Measurements from ENCODE around the gene KIF26B.

Gene KIF26B

GRCh38 chr1:245748240-245748639 is 593.5 kb downstream of the KIF26B start:
- H3K4me3 ChIP-seq (ENCODE audit: low read depth, low read length): no peak overlapping the region
- DNase-seq (ENCODE audit: low read depth): no peak
- TF ChIP-seq CTCF (IDR thresholded peaks at IDR 0.05; ENCODE audit: low read depth, low read length) (no peak), MAX (IDR thresholded peaks at IDR 0.05; ENCODE audit: low read depth, low read length) (no peak)

- no peak for DNase-seq (ENCODE audit: low read depth)
- H3K4me3 ChIP-seq (ENCODE audit: low read depth, low read length): no peak overlapping the region
- TF ChIP-seq MYC (IDR thresholded peaks at IDR 0.05; ENCODE audit: low read depth, low read length): no peak
- no peak for TF ChIP-seq MAX (IDR thresholded peaks at IDR 0.05; ENCODE audit: low read depth, low read length)
- no peak for TF ChIP-seq CTCF (IDR thresholded peaks at IDR 0.05; ENCODE audit: low read depth, low read length)
- TF ChIP-seq POLR2A (IDR thresholded peaks at IDR 0.05; ENCODE audit: extremely low read depth, insufficient read length): no peak
Observed at GRCh38 chr1:245748646-245749045, 593.9 kb downstream of the KIF26B start.

DNA sequence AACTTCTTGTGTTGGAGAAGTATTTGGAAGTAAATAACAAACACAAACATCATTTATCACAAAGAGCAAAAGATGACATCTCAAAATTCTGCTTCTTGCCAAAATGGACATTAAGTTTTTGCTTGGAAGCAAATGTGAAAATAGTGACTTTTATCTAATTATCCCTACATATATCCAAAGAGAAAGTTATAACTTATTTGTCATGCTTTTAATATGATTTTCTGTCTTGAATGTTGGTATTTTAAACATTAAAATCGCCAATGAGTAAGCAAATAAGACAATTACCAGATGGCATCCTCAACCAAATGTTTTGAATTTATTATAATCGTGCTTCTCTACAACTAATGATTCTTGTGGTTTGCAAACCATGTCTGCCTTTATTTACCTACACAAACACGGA is 594.3 kb downstream of the KIF26B start:
- no peak for TF ChIP-seq POLR2A (IDR thresholded peaks at IDR 0.05; ENCODE audit: extremely low read depth, insufficient read length)
- TF ChIP-seq MYC (IDR thresholded peaks at IDR 0.05; ENCODE audit: low read depth, low read length): no peak
- no peak for TF ChIP-seq MAX (IDR thresholded peaks at IDR 0.05; ENCODE audit: low read depth, low read length)
- TF ChIP-seq CTCF (IDR thresholded peaks at IDR 0.05; ENCODE audit: low read depth, low read length): no peak
- H3K4me3 ChIP-seq (ENCODE audit: low read depth, low read length): no peak overlapping the region
- no peak for DNase-seq (ENCODE audit: low read depth)

GRCh38 chr1:245750261-245750660 is 595.5 kb downstream of the KIF26B start:
- TF ChIP-seq MYC (IDR thresholded peaks at IDR 0.05; ENCODE audit: low read depth, low read length): no peak
- no peak for TF ChIP-seq CTCF (IDR thresholded peaks at IDR 0.05; ENCODE audit: low read depth, low read length)
- no peak for TF ChIP-seq MAX (IDR thresholded peaks at IDR 0.05; ENCODE audit: low read depth, low read length)
- TF ChIP-seq POLR2A (IDR thresholded peaks at IDR 0.05; ENCODE audit: extremely low read depth, insufficient read length): no peak
- H3K4me3 ChIP-seq (ENCODE audit: low read depth, low read length): no peak overlapping the region
- DNase-seq (ENCODE audit: low read depth): no peak

DNA sequence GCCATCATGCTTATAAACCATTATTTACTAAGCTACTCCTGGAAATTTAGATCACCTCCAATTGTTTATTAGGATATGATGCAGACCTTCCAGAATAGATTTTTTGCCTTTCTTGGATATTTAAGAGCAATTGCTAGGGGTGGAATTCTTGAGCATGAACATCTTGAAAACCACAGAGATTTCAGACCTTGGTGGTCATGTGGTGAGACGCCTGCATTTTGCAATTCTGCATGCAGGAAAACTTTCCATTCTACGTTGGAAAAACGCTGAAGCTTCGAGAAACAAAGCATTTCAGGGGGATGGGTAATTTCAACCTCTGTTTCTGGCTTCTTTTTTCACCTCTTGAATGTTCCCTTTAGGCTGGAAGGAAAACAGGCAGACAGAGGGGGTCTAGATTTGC is 596.3 kb downstream of the KIF26B start:
- no peak for TF ChIP-seq MYC (IDR thresholded peaks at IDR 0.05; ENCODE audit: low read depth, low read length)
- no peak for TF ChIP-seq MAX (IDR thresholded peaks at IDR 0.05; ENCODE audit: low read depth, low read length)
- no peak for TF ChIP-seq CTCF (IDR thresholded peaks at IDR 0.05; ENCODE audit: low read depth, low read length)
- TF ChIP-seq POLR2A (IDR thresholded peaks at IDR 0.05; ENCODE audit: extremely low read depth, insufficient read length): no peak
- no peak overlapping the region for H3K4me3 ChIP-seq (ENCODE audit: low read depth, low read length)
- DNase-seq (ENCODE audit: low read depth): no peak

Measured in NB4 (cell line).